Vagina (tissue), 2 donors: ENCODE measurements around the gene IGFN1.

Experiments used
- CTCF ChIP-seq, 3 experiments: fragments of 450-650 bp in 2 of 3; fragments of 200-600 bp in 1 of 3; sonication (generic) in 1 of 3; IDR thresholded peaks; one replicate each; pipeline ENCODE4 v1.5.1; 2017 to 2019; ENCODE audit warnings: antibody characterized with exemption in 3 of 3, mild to moderate bottlenecking in 2 of 3, moderate library complexity in 2 of 3
- POLR2A ChIP-seq, 2 donors: fragments of 450-650 bp; IDR thresholded peaks; one replicate each; pipeline ENCODE4 v1.6.1; 2017; ENCODE audit warnings: antibody characterized with exemption in 2 of 2, mild to moderate bottlenecking in 2 of 2, moderate library complexity in 2 of 2

- no peak for TF ChIP-seq CTCF (IDR thresholded peaks at IDR 0.05)
- no peak for TF ChIP-seq POLR2A (IDR thresholded peaks at IDR 0.05)
Observed at GRCh38 chr1:201153474-201154388, 36.9 kb upstream of the IGFN1 start.
